ENCODE results near the gene PPM1B. TPM values are rescaled to one million over a fixed set of nuclear protein-coding genes. Genes with fewer than 3 reads are reported as not detected.
"Not testable (repeated sequence)": the region's sequence is repeated elsewhere in the genome, so short reads cannot be mapped to it uniquely, and the experiment has no call there.

PPM1B gene
- total RNA-seq, 4 donors from 2014 or later: 14.9 to 53.8 (median 19.1) TPM

GRCh38 chr2:44126106-44126797, 42.4 kb upstream of the PPM1B start:
- H3K9me3 ChIP-seq: no peaks in the 10 kb centered on the region
- intact Hi-C loops (cut with DNase I): no loop called here
- no peak overlapping the region for H3K27ac ChIP-seq
- WGBS, 2 donors: 45 to 58% methylated on average over 5 of the region's 5 CpGs
- H3K27me3 ChIP-seq: no peaks in the 10 kb centered on the region
- H3K4me3 ChIP-seq: no peak overlapping the region
- H3K36me3 ChIP-seq: no peaks in the 10 kb centered on the region
- no peak for TF ChIP-seq POLR2A (IDR thresholded peaks at IDR 0.05)
- TF ChIP-seq, protein P1, sequence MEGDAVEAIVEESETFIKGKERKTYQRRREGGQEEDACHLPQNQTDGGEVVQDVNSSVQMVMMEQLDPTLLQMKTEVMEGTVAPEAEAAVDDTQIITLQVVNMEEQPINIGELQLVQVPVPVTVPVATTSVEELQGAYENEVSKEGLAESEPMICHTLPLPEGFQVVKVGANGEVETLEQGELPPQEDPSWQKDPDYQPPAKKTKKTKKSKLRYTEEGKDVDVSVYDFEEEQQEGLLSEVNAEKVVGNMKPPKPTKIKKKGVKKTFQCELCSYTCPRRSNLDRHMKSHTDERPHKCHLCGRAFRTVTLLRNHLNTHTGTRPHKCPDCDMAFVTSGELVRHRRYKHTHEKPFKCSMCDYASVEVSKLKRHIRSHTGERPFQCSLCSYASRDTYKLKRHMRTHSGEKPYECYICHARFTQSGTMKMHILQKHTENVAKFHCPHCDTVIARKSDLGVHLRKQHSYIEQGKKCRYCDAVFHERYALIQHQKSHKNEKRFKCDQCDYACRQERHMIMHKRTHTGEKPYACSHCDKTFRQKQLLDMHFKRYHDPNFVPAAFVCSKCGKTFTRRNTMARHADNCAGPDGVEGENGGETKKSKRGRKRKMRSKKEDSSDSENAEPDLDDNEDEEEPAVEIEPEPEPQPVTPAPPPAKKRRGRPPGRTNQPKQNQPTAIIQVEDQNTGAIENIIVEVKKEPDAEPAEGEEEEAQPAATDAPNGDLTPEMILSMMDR (IDR thresholded peaks at IDR 0.05): no peak
- no peak for DNase-seq
- H3K4me1 ChIP-seq: no peaks in the 10 kb centered on the region

- Histone ChIP-seq H3K27me3 (no peaks in the 10 kb centered on the region), H3K4me1 (no peaks in the 10 kb centered on the region), H3K9me3 (no peaks in the 10 kb centered on the region), H3K4me3 (no peak overlapping the region), H3K27ac (no peak overlapping the region), H3K36me3 (no peaks in the 10 kb centered on the region)
- no peak for DNase-seq
- intact Hi-C loops (cut with DNase I): no loop called here
- WGBS, 2 donors: 86 to 97% methylated on average over 4 of the region's 4 CpGs
- no peak for TF ChIP-seq POLR2A (IDR thresholded peaks at IDR 0.05)
- TF ChIP-seq, protein P1 (IDR thresholded peaks at IDR 0.05): no peak
These were observed 38.2 kb upstream of the PPM1B start for GRCh38 chr2:44130441-44130840.

DNA sequence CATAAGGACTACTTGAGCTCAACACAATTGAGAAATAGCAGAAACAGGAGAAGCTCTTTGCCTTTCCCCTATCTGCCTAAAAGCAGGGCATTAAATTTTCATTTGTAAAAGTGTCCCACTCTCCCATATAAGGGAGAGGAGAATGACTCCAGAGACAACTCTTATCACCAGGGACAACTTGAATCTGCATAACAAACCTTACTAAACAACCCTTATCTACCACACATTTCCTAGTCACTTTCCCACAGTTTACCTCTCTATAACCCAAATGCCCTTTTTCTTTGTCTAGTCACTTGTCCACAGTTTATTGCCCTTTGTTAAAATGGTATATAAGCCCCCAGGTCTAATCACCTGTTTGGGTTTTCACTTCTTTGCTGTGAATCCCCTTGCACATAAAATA, 37.5 kb upstream of the PPM1B start:
- TF ChIP-seq POLR2A (IDR thresholded peaks at IDR 0.05): no peak
- TF ChIP-seq, protein P1 (IDR thresholded peaks at IDR 0.05): no peak
- H3K9me3 ChIP-seq: no peaks in the 10 kb centered on the region
- H3K27me3 ChIP-seq: no peaks in the 10 kb centered on the region
- H3K36me3 ChIP-seq: no peaks in the 10 kb centered on the region
- peaks cover 0 to 2% (median 0%) of the 10 kb centered on the region in 3 donors for H3K4me1 ChIP-seq
- H3K4me3 ChIP-seq: no peak overlapping the region
- no peak for DNase-seq
- intact Hi-C loops (cut with DNase I): no loop called here
- H3K27ac ChIP-seq: no peak overlapping the region

- intact Hi-C loops (cut with DNase I): not testable (repeated sequence)
These were observed 35.1 kb upstream of the PPM1B start for GRCh38 chr2:44133602-44134001.

GRCh38 chr2:44134848-44135247, 33.8 kb upstream of the PPM1B start:
- Histone ChIP-seq H3K27ac (no peak overlapping the region), H3K36me3 (no peaks in the 10 kb centered on the region), H3K9me3 (no peaks in the 10 kb centered on the region), H3K4me3 (no peak overlapping the region), H3K4me1 (peaks cover 0 to 5% (median 0%) of the 10 kb centered on the region in 3 donors), H3K27me3 (no peaks in the 10 kb centered on the region)
- intact Hi-C loops (cut with DNase I): no loop called here
- TF ChIP-seq, protein P1 (IDR thresholded peaks at IDR 0.05): no peak
- TF ChIP-seq POLR2A (IDR thresholded peaks at IDR 0.05): no peak
- 79 to 100% methylated on average over 1 of the region's 1 CpG for WGBS, 2 donors
- no peak for DNase-seq

More at GRCh38 chr2:44133602-44134001, 35.1 kb upstream of the PPM1B start:
- H3K4me1 ChIP-seq, H3K36me3 ChIP-seq, H3K27me3 ChIP-seq, H3K27ac ChIP-seq, H3K4me3 ChIP-seq, DNase-seq, H3K9me3 ChIP-seq: not testable (repeated sequence)
- WGBS, 2 donors: 80 to 84% methylated on average over 3 of the region's 3 CpGs

- peaks cover 0 to 5% (median 0%) of the 10 kb centered on the region in 3 donors for H3K4me1 ChIP-seq
- no peaks in the 10 kb centered on the region for H3K36me3 ChIP-seq
These were observed 33.4 kb upstream of the PPM1B start for GRCh38 chr2:44135296-44135695.

More at GRCh38 chr2:44135296-44135695, 33.4 kb upstream of the PPM1B start:
- Histone ChIP-seq H3K27ac (peak overlapping the region in 2 of 4 donors; percentile 2 to 15), H3K27me3 (no peaks in the 10 kb centered on the region), H3K4me3 (no peak overlapping the region), H3K9me3 (no peaks in the 10 kb centered on the region)
- intact Hi-C loops (cut with DNase I): no loop called here
- no peak for TF ChIP-seq POLR2A (IDR thresholded peaks at IDR 0.05)
- TF ChIP-seq, protein P1 (IDR thresholded peaks at IDR 0.05): no peak
- no peak for DNase-seq

All from esophagus squamous epithelium (tissue), 5 donors.